ENCODE measurements around the gene TRIM41.

The TRIM41 gene

DNA sequence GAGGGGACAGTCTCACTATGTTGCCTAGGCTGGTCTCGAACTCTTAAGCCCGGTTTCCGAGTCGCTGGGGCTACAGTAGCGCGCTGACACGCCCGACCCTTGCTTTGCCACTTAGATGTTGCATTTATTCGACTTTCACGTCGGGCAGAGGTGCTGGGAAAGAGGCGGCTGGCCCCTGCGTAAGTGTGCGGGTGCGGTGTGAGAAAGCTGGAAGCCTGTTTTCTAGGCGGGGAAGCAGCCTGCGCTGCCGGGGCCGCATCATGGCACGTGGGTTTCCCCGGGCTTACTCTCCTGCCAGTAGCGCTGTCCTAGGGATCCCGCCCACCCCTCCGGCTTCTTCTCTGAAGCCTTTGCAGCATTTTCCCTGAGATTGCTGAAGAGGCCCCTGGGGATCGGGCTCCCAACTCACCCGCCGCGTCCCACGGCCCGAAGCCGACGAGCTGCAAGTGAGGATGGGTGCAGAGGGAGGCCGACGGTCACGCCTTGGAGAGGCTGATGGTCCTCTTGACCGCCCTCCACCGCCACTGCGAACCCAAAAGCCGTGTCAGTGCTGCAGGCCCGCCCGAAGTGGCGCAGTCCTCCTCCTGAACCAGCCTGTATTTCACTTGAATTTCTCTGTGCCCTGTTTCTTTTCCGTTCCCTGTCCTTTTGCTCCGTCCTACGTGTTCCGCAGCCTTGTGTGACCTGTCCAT, 5.8 kb upstream of the TRIM41 start:
- Histone ChIP-seq H3K4me3 (ENCODE audit: low read length) (peak overlapping the region; percentile 65), H3K4me1 (ENCODE audit: control insufficient read depth, insufficient read depth, low read length) (peaks cover 8% of the 10 kb centered on the region), H3K4me2 (ENCODE audit: low read length) (peak overlapping the region; percentile 81), H3K9ac (ENCODE audit: low read depth, low read length) (no peak overlapping the region), H3K9me3 (replicated peaks; ENCODE audit: low read length) (no peaks in the 10 kb centered on the region), H3K27me3 (ENCODE audit: control insufficient read depth, insufficient read depth, low read length) (no peaks in the 10 kb centered on the region), H3K36me3 (ENCODE audit: insufficient read depth, low read length) (no peaks in the 10 kb centered on the region)

DNA sequence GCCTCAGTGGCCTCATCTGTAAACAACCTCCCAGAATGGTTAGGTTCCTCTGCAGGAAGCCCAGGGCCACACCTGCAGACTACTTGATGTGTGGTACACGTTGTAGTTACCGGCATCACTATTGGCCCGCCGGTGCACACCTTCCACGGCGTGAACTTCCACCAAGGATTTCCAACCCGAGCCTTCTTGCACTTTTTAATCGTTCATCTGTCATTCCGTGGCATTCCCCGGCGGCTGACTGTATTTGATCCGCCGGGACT, 5.3 kb upstream of the TRIM41 start:
- peak overlapping the region; percentile 81 for H3K4me2 ChIP-seq (ENCODE audit: low read length)
- peak overlapping the region; percentile 65 for H3K4me3 ChIP-seq (ENCODE audit: low read length)
- no peaks in the 10 kb centered on the region for H3K27me3 ChIP-seq (ENCODE audit: control insufficient read depth, insufficient read depth, low read length)
- peaks cover 11% of the 10 kb centered on the region for H3K4me1 ChIP-seq (ENCODE audit: control insufficient read depth, insufficient read depth, low read length)
- no peaks in the 10 kb centered on the region for H3K36me3 ChIP-seq (ENCODE audit: insufficient read depth, low read length)
- no peaks in the 10 kb centered on the region for H3K9me3 ChIP-seq (replicated peaks; ENCODE audit: low read length)
- H3K9ac ChIP-seq (ENCODE audit: low read depth, low read length) = no peak overlapping the region

DNA sequence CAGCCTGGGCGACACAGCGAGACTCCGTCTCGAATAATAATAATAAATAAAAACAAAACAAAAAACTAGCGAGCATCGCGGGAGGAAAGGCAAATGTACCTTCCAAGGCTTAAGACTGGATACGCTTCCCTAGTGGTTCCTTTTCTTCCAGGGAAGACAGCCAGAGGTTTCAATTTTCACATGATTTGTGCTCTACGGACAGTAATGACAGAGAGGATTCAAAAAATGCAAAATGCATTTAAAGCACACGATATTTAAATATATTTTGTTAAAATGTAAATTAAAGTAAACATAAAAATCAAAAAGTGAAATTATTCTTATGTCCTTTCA, 4.3 kb upstream of the TRIM41 start:
- Histone ChIP-seq H3K9ac (ENCODE audit: low read depth, low read length) (no peak overlapping the region), H3K4me2 (ENCODE audit: low read length) (peak overlapping the region; percentile 81), H3K4me1 (ENCODE audit: control insufficient read depth, insufficient read depth, low read length) (peaks cover 11% of the 10 kb centered on the region), H3K36me3 (ENCODE audit: insufficient read depth, low read length) (no peaks in the 10 kb centered on the region), H3K4me3 (ENCODE audit: low read length) (peak overlapping the region; percentile 64), H3K27me3 (ENCODE audit: control insufficient read depth, insufficient read depth, low read length) (no peaks in the 10 kb centered on the region), H3K9me3 (replicated peaks; ENCODE audit: low read length) (no peaks in the 10 kb centered on the region)

DNA sequence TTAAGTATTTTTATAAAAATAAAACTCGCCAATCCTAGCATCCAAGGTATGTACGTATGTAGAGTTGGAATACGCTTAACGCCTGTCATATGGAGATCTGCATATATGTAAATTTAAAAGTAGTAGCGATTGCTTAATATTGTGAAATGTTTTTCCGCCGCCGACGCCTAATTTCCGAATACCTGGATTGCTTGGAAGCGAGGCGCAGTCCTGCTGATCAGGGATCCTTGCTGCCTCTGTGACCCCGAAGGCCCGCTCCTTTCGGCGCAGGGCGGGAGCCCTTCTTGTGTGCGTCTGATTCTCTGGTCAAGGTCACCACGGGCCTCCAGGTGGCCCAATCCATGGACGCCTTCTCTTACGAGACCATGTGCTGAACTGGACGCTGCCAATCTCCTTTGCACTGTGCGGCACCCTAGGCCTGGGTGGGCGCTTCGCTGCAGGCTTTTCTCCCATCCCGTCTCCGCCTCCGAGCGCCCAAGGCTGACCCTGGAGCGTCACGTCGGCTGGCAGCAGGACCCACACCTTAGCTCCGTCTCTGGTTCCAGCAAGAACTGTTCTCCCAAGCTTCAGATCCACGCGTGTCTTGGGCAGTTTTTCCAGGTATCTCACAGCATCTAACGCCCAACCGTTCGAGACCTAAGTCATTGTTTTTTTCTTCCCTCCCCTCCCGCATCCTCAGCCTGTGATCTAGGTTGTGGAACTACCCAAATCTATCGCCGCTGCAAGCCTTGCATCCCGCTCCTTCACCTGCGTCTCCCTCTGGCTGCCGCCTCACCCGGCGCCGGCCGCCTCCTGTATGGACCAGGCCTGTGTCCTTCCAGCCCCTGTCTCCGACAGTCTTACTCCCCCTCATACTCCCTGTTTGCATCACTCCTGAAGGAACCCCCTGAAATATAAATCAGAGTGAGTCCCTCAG, 3.6 kb upstream of the TRIM41 start:
- Histone ChIP-seq H3K4me1 (ENCODE audit: control insufficient read depth, insufficient read depth, low read length) (peaks cover 18% of the 10 kb centered on the region), H3K36me3 (ENCODE audit: insufficient read depth, low read length) (no peaks in the 10 kb centered on the region), H3K4me2 (ENCODE audit: low read length) (no peak overlapping the region), H3K9me3 (replicated peaks; ENCODE audit: low read length) (no peaks in the 10 kb centered on the region), H3K27me3 (ENCODE audit: control insufficient read depth, insufficient read depth, low read length) (no peaks in the 10 kb centered on the region), H3K9ac (ENCODE audit: low read depth, low read length) (no peak overlapping the region), H3K4me3 (ENCODE audit: low read length) (no peak overlapping the region)

DNA sequence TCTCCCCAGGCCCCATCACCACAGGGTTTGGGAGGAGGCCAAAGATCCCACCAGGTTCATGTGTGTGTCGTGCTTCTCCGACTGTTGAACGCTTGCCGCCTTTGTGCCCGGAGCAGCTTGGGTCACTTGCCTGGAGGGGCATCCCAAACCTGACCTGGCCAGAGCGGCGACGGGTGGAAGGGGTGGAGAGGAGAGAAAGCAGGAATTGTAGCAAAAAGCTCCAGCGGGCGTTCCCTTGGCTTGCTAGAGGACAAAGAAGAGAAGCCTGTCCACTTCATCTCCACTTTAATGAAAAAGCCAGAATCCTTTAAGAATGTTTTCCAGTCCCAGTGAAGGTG, 2.9 kb upstream of the TRIM41 start:
- no peak overlapping the region for H3K9ac ChIP-seq (ENCODE audit: low read depth, low read length)
- peaks cover 19% of the 10 kb centered on the region for H3K4me1 ChIP-seq (ENCODE audit: control insufficient read depth, insufficient read depth, low read length)
- H3K36me3 ChIP-seq (ENCODE audit: insufficient read depth, low read length) = no peaks in the 10 kb centered on the region
- no peak overlapping the region for H3K4me2 ChIP-seq (ENCODE audit: low read length)
- no peak overlapping the region for H3K4me3 ChIP-seq (ENCODE audit: low read length)
- no peaks in the 10 kb centered on the region for H3K9me3 ChIP-seq (replicated peaks; ENCODE audit: low read length)
- no peaks in the 10 kb centered on the region for H3K27me3 ChIP-seq (ENCODE audit: control insufficient read depth, insufficient read depth, low read length)

DNA sequence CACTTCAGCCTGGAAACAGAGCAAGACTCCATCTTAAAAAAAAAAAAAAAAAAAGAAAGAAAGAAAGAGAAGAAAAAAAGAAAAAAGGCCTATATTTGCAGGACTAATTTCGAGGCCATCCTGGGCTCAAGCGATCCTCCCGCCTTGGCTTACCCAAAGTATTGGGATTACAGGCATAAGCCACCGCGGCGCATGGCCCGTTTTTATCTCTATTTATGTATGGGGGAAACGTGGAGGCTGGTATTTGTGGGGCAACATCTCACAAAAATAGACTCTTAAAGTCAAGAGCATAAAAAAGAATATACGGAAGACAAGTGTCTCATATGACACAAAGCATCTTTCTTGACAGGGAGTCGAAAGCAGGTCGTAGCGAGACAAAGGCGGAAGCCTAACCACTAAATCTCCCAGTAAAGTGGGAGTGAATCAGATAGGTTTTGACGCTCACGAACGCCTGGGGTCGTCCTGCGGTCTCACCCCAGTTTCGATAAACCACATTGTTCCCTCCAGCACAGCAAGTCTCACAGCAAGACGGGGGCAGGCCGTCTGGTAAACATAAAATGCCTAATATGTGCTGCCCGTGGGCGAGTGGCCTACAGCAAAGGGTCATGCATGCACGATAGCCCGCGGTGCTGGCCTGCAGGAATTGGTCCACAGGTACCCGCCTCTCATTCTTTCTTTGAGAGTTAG, 1.8 kb upstream of the TRIM41 start:
- H3K36me3 ChIP-seq (ENCODE audit: insufficient read depth, low read length) = no peaks in the 10 kb centered on the region
- H3K4me1 ChIP-seq (ENCODE audit: control insufficient read depth, insufficient read depth, low read length) = peaks cover 16% of the 10 kb centered on the region
- no peaks in the 10 kb centered on the region for H3K27me3 ChIP-seq (ENCODE audit: control insufficient read depth, insufficient read depth, low read length)
- no peaks in the 10 kb centered on the region for H3K9me3 ChIP-seq (replicated peaks; ENCODE audit: low read length)
- H3K9ac ChIP-seq (ENCODE audit: low read depth, low read length) = no peak overlapping the region
- H3K4me2 ChIP-seq (ENCODE audit: low read length) = peak overlapping the region; percentile 90
- H3K4me3 ChIP-seq (ENCODE audit: low read length) = no peak overlapping the region

DNA sequence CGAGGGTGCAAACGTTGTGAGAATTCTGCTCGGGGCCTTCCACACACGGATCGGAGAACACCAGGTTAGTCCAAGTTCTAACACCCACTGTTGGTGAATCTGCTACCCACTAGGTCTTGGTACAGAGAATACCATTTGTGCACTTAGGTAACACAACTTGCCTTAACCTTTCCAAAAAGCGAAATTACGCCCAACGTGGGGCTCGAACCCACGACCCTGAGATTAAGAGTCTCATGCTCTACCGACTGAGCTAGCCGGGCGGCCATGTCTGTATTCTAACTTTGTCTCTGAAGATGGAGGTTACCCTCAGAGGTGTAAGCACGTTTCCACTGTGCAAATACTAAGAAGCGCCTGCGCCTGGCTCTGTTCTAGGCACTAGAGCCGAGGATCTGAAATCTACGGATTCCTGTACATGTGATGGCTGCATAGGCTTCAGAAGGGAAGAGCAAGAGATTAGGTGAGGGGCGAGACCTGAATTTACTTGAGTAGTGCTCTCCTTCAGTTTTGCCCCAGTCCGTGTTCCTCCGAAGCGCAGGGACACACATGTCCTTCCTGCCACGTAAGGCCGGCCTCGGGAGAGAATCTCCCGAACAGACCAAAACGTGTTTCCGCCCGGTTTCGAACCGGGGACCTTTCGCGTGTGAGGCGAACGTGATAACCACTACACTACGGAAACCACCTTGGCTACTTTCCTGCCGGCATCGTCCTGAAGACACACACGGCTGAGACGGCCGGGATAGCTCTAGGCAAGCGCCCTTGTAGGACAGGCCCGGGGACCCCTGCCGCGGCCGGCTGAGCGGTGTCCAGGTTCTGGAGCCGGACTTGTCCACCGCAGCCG, 1.1 kb upstream of the TRIM41 start:
- no peaks in the 10 kb centered on the region for H3K9me3 ChIP-seq (replicated peaks; ENCODE audit: low read length)
- no peaks in the 10 kb centered on the region for H3K27me3 ChIP-seq (ENCODE audit: control insufficient read depth, insufficient read depth, low read length)
- H3K36me3 ChIP-seq (ENCODE audit: insufficient read depth, low read length) = peaks cover 1% of the 10 kb centered on the region
- H3K4me2 ChIP-seq (ENCODE audit: low read length) = peak overlapping the region; percentile 90
- peaks cover 16% of the 10 kb centered on the region for H3K4me1 ChIP-seq (ENCODE audit: control insufficient read depth, insufficient read depth, low read length)
- H3K9ac ChIP-seq (ENCODE audit: low read depth, low read length) = peak overlapping the region; percentile 96
- peak overlapping the region; percentile 87 for H3K4me3 ChIP-seq (ENCODE audit: low read length)

DNA sequence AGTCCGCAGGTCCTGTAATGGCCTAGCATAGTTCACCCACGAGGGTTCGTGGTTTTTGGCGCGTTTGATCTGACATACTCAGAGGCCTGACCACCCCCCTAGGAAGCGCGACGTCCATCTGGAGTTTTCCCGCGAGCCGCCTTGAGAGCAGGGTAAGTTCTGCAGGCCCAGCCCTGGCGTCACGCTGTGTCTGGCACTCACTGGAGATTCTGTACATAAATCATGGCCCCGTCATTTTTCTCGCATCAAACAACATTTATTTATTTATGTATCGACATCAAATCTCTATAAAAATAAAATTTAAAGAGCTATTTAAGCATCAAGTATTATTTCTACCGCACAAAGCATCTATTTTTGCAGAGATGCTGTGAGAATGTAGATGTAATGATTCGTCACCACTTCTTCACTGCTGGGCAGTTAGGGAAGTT, 437 bp upstream of the TRIM41 start:
- Histone ChIP-seq H3K36me3 (ENCODE audit: insufficient read depth, low read length) (peaks cover 3% of the 10 kb centered on the region), H3K9me3 (replicated peaks; ENCODE audit: low read length) (no peaks in the 10 kb centered on the region), H3K9ac (ENCODE audit: low read depth, low read length) (peak overlapping the region; percentile 96), H3K4me1 (ENCODE audit: control insufficient read depth, insufficient read depth, low read length) (peaks cover 14% of the 10 kb centered on the region), H3K4me3 (ENCODE audit: low read length) (peak overlapping the region; percentile 87), H3K27me3 (ENCODE audit: control insufficient read depth, insufficient read depth, low read length) (no peaks in the 10 kb centered on the region), H3K4me2 (ENCODE audit: low read length) (peak overlapping the region; percentile 90)

DNA sequence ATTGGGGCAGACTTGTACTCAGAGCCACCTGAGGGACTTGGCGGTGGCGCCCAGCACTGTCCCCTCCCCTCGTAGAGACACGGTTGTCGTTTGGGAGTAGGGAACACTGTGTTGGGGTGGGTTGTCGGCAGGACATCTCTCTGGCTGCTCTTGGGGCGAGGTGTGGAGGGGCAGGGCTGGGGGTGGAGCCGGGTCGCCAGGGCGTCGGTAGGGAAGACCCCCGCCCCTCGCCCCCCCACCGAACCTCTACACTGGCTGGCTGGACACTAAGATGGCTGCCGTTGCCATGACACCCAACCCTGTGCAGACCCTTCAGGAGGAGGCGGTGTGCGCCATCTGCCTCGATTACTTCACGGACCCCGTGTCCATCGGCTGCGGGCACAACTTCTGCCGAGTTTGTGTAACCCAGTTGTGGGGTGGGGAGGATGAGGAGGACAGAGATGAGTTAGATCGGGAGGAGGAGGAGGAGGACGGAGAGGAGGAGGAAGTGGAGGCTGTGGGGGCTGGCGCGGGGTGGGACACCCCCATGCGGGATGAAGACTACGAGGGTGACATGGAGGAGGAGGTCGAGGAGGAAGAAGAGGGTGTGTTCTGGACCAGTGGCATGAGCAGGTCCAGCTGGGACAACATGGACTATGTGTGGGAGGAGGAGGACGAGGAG, 778 bp downstream of the TRIM41 start:
- H3K4me1 ChIP-seq (ENCODE audit: control insufficient read depth, insufficient read depth, low read length) = peaks cover 11% of the 10 kb centered on the region
- H3K4me2 ChIP-seq (ENCODE audit: low read length) = peak overlapping the region; percentile 90
- H3K36me3 ChIP-seq (ENCODE audit: insufficient read depth, low read length) = peaks cover 3% of the 10 kb centered on the region
- H3K9me3 ChIP-seq (replicated peaks; ENCODE audit: low read length) = no peaks in the 10 kb centered on the region
- H3K4me3 ChIP-seq (ENCODE audit: low read length) = peak overlapping the region; percentile 87
- no peaks in the 10 kb centered on the region for H3K27me3 ChIP-seq (ENCODE audit: control insufficient read depth, insufficient read depth, low read length)
- peak overlapping the region; percentile 96 for H3K9ac ChIP-seq (ENCODE audit: low read depth, low read length)

DNA sequence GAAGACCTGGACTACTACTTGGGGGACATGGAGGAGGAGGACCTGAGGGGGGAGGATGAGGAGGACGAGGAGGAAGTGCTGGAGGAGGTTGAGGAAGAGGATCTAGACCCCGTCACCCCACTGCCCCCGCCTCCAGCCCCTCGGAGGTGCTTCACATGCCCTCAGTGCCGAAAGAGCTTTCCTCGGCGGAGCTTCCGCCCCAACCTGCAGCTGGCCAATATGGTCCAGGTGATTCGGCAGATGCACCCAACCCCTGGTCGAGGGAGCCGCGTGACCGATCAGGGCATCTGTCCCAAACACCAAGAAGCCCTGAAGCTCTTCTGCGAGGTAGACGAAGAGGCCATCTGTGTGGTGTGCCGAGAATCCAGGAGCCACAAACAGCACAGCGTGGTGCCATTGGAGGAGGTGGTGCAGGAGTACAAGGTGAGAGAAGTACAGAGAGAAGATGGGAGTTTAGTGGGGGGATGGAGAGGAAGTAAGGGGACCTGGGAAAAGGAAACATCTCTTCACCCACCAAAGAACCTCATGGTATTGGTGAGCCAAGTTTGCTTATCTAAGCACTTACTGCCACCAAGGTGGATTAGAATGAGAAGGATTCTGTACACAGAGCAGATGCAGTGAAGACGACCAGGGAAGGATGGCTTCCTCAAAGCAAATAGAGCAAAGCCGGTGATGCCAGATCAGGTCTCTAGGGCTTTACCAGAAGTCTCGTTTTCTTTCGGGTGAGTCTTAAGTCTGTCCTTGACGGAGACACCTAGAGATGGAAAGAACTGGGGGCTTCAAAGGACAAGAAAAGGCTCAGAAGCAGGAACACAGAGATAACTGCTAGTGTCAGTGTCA, 1.5 kb downstream of the TRIM41 start:
- peak overlapping the region; percentile 90 for H3K4me2 ChIP-seq (ENCODE audit: low read length)
- no peaks in the 10 kb centered on the region for H3K27me3 ChIP-seq (ENCODE audit: control insufficient read depth, insufficient read depth, low read length)
- peaks cover 3% of the 10 kb centered on the region for H3K36me3 ChIP-seq (ENCODE audit: insufficient read depth, low read length)
- peak overlapping the region; percentile 96 for H3K9ac ChIP-seq (ENCODE audit: low read depth, low read length)
- peak overlapping the region; percentile 87 for H3K4me3 ChIP-seq (ENCODE audit: low read length)
- H3K4me1 ChIP-seq (ENCODE audit: control insufficient read depth, insufficient read depth, low read length) = peaks cover 11% of the 10 kb centered on the region
- no peaks in the 10 kb centered on the region for H3K9me3 ChIP-seq (replicated peaks; ENCODE audit: low read length)
